ENCODE results near the gene MTFR1L.

Gene MTFR1L

DNA sequence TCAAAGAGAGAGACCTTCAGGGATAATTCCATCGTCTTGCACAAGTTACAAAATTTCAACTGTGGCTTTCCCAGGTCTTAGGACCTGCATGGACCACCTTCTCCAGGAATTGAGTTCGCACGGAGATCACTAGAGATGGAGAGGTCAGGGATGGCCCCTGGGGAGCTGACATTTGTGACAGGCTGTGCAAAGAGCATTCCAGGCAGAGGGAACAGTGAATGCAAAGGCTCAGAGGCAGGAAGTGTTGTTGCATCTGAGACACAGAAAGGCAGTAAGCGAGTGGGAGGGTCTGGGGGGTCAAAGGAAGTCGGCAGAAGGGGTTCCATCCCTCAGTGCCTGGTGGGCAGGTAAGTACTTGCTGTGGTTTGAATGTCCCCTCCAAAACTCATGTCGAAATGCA lies 29.3 kb upstream of the MTFR1L start:
- DNase-seq (ENCODE audit: low read depth) = no peak

DNA sequence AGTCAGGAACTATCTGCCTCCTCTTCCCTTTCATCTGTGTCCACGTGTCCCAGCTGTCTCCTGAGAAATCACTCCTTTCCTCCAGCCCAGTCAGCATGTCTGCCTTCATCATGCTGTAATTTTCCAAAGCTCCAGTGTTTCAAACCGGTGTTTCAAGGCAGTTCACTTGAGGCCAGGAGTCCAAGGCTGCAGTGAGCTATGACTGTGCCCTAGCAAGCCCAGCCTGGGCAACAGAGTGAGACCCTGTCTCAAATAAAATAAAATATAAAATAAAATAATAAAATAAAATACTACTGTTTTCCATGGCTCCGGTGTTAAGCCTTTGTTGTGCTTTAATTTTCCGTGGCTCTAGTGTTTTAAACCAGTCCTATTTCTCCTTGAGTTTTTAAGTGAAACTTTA lies 27.6 kb upstream of the MTFR1L start:
- no peak for DNase-seq (ENCODE audit: low read depth)

DNA sequence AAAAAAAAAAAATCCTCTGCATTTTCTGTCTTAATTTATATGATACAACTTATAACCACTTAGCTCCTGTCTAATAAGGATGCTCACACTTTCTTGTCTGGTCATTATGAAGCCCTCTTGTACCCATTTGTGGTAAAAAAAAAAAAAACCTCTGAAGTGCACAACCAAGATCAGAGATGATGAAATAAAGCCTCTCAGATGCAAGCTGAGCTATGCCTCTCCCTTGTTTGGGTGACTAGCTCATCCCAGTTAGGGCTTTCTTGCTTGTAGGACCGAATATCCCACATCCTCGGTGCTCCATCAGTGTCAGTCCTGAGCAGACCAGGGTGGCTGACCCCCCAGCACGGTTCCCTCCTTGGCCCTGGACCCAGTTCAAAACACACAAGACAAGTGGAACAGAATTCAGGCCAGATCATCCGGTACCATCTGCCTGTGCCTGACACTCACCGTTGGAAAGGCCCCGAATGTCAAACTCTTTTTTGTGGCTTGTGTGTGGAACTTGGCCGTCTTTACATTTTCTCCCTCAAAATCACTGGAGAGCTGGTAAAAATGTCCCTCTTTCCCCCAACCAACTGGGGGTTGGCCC lies 26.1 kb upstream of the MTFR1L start:
- no peak for DNase-seq (ENCODE audit: low read depth)

DNA sequence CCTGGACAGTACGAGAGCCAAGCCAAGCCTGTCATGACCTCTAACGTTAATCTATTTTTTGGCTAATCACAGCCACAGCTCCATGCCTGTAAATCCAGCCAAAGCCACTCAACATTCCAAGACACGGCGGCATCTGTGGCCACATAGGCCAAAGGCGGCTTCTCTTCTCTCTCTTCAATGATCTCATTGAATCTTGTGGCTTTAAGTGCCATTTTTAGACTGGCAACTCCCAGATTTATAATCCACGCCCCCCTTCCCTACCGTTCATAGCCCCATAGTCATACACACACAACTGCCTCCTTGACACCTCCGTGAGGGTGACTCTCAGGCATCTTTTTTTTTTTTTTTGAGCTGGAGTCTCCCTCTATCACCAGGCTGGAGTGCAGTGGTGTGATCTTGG lies 25.4 kb upstream of the MTFR1L start:
- DNase-seq (ENCODE audit: low read depth) = no peak

DNA sequence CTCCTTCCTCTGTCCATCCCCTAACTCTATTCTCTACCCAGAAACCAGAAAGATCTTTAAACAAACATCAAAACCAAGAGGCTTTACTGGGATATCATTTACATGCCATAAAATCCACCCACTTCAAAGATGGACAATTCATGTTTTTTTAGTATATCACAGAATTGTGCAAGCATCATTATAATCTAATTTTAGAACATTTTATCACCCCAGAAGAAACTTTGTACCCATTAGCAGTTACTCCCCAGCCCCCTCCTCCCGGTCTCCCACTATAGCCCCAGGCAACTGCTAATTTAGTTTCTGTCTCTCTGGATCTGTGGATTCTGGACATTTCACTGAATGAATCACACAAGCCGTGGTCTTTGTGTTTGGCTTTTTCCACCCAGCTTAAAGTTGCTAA lies 24.5 kb upstream of the MTFR1L start:
- no peak for DNase-seq (ENCODE audit: low read depth)

DNA sequence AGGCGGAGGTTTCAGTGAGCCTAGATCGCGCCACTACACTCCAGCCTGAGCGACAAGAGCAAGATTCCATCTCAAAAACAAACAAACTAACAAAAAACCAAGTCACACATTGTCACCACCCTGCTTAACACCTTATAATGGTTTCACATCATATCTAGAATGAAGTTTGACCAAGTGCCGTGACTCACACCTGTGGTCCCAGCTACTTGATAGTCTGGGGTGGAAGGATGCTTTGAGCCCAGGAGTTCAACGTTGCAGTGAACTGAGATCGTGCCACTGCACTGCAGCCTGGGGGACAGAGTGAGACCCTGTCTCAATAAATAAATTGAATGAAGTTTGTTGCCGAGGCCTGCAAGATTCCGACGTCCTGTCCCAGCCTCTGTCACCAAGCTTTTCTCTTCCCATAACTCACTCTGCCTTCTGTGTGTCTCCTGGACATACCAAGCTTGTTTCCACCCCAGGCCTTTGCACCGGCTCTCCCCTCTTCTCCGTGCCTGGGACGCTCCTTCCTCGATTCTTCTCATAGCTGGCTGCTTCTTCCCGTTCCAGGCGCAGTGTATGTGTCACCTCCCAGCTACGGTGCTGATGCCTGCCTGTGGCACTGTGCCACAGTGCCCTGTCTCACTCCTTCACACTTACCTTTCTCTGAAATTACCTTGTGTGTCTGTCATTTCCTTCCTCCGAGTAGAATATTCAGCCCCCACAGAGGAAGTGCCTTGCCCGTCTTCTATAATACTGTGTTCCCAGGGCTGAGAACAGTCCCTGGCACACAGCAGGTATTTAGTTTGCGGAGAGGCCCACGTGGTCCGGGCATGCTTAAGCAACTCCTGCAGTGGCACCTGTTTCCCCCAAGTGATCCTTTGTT lies 23.6 kb upstream of the MTFR1L start:
- DNase-seq (ENCODE audit: low read depth) = no peak

DNA sequence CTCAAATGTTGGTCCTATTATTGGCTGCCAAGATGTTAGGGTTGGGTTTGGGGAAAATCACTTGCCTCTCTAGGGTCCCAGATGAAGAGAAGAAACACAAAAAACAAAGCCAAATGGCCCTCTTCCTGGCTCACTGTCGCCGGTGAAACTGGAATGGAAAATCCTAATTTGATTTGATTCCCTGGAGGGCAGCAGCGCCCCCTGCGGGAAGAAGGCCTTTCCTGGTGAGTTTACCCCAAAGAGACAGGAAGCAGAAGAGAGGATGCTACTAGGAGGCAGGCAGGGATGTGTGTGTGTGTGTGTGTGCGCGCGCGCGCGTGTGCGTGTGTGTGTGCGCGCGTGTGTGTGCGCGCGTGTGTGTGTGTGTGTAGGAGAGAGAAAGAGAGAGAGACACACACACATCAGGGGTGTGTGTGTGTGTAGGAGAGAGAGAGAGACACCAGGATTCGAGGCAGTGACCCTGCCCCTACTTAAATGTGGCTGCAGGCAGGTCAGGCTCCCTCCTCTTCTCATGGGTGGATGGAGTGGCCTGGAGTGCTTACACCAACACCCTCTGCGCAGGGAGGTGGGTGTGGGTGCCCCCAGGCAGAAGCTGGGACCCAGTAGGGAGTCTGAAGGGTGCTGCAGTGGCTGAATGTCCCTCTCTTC lies 22.8 kb upstream of the MTFR1L start:
- DNase-seq (ENCODE audit: low read depth) = peak; percentile 74

DNA sequence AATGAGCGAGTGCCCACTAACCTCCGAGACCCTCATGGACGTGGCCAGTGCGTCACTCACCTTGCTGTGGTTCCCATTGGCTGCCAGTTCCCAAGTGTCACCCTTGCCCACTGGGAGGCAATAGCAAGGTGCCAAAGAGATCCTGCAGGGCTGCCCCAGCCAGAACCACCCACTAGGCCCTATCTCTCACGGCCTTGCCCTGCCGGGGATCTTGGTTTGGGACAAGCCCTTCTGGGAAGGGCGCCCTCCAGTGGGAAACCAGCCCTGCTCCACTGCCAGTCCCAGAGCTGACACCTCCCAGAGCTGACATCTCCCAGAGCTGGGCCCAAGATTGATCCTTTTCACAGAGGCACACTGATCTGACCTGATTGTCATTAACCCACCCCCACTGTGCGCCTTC lies 21.8 kb upstream of the MTFR1L start:
- no peak for DNase-seq (ENCODE audit: low read depth)

DNA sequence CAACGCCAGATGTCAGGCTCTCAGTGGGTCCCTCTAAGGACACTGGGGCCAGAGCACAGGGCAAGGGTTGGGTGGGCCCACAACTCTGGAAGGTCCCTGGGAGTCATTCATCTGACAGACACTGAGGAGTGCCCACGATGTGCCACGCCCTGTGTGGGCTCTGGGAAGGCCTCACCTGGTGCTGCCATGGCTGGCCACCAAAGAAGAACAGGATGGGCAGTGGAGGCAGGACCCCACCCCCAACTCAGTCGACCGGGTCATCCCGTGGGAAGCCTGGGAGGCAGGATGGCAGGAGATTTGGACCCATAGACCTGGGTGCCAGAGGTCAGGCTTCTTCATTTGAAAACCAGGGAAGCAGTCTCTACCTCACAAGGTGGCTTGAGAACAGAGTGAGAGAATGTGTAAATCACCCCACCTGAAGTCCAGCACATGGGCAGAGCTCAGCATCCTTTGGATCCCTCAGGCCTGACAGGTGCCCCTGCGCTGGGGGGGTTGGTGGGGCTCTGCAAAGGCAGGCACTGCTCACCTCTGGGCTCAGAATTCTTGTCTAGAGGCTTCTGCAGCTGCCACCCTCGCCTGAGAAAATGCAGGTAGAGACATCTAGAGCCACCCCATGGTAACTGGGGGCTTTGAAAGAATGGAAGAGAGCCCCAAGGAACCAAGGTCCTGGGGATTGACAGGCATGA lies 20.9 kb upstream of the MTFR1L start:
- DNase-seq (ENCODE audit: low read depth) = no peak

DNA sequence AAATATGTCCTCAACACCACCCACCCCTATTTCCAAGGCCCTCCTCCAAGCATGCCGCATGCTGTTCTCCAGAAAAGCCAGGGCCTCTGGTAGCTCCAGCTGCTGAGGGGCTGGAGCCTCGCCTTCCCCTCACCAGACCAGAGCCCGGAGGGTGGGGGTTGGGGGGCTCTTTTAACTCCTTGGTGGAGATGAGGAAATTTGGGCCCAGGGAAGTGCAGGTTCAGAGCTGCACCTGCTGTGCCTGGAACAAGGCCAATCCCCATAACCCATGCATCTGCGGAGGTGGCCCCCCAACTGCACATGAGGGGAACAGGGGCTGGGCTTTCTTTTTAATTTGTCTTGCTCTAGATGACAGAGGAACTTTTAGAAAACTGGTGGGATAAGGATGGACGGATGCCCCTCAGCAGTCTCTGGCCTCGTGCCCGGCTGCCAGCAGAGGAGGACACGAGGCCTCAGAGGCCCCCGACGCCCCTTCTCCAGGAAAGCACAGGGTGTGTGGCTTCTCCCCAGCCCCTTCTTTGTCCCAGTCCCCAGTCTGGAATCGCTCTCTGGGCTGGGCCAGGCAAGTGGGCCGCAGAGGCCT lies 20.3 kb upstream of the MTFR1L start:
- DNase-seq (ENCODE audit: low read depth) = no peak

DNA sequence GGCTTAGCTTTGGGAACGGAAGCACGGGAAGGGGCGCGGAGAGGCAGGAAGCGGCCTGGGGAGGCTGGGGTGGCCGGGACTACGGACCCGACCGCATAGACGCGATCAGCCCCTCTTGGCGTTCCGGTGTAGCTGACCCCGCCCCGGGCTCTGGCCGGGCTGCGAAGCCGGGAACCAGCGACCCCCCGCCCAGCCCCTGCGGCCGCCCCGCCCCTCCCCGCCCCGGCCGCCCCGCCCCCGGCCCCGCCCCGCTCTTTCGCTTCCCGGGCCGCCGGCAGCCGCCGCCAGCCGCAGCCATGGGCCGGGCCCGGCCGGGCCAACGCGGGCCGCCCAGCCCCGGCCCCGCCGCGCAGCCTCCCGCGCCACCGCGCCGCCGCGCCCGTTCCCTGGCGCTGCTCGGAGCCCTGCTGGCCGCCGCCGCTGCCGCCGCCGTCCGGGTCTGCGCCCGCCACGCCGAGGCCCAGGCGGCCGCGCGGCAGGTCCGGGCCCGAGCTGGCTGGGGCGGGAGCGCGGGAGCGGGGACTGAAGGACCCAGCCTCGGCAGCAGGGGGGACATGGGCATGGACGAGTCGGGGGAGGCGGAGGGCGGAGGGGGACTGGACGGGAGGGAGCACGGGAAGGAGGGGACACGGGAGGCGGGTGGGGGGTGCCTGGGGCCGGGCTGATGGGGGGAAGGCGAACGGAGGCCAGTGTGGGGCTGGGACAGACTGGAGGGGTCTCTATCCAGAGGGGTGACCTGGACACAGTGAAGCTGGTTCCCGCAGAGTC lies 19.6 kb upstream of the MTFR1L start, which contains the start of gene SELENON:
Gene SELENON (plus strand): TSS at position 259 of the 768 bp plus-strand sequence. CDS start 38 bp downstream, at position 297.
- DNase-seq (ENCODE audit: low read depth) = peak; percentile 18

DNA sequence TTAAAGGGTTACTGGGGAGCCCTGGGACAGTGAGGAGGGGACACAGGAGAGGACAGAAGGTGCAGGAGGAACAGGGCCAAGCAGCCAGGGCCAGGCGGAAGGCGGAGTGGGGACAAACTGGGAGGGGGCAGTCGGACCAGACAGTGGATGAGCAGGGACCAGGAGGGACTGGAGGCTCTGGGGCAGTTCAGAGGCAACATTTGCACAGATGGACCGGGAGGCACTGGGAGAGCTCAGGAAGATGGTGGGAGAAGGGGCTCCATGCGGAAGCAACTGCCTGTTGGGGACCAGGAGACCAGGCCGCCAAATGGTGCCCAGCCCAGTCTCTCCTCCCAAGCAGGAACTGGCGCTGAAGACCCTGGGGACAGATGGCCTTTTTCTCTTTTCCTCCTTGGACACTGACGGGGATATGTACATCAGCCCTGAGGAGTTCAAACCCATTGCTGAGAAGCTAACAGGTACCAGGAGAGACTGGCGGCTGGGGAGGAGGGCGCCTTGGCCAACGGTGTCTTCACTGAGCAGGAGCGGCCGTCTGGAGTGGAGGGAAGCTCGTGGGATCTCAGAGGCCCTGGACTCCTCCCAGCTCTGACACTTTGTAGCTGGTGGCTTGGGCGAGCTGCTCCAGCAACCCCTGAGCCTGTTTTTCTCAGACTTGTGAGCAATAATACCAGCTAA lies 18.9 kb upstream of the MTFR1L start:
- DNase-seq (ENCODE audit: low read depth) = no peak

DNA sequence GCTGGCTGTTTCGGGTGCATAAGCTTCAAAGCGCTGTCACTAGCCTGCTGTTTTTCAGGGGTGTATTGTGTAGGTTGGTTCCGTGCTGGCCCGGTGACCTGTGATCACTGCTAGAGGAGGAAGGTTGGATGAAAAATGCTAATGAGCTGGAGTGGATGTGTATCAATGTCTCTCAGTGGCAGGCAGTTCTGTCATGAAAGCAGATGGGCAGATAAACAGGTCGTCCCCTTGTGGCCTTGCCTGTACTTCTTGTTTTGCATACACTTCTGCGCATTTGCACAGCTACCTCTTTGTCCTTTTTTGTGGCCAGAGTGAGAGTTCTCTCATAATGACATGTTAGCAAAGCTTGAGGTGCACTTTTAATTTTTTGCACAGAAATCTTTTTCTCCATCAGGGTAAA lies 16.8 kb upstream of the MTFR1L start:
- DNase-seq (ENCODE audit: low read depth) = no peak

DNA sequence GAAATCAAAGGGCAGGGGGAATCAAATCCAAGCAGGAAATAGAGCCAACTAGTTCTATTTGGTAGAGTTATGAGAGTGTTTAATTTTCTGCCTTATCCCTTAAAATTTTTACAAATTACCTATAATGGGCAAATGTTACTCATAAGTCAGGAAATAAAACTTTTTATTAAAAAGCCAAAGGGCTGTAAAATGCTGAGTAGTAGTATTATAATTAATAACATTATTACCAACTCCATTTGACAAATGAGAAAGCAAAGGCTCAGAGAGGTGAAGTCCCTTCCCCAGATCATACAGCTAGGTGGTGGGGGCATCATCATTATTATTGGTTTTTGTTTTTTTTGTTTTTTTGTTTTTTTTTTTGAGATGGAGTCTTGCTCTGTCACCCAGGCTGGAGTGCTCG lies 16.4 kb upstream of the MTFR1L start:
- DNase-seq (ENCODE audit: low read depth) = no peak

DNA sequence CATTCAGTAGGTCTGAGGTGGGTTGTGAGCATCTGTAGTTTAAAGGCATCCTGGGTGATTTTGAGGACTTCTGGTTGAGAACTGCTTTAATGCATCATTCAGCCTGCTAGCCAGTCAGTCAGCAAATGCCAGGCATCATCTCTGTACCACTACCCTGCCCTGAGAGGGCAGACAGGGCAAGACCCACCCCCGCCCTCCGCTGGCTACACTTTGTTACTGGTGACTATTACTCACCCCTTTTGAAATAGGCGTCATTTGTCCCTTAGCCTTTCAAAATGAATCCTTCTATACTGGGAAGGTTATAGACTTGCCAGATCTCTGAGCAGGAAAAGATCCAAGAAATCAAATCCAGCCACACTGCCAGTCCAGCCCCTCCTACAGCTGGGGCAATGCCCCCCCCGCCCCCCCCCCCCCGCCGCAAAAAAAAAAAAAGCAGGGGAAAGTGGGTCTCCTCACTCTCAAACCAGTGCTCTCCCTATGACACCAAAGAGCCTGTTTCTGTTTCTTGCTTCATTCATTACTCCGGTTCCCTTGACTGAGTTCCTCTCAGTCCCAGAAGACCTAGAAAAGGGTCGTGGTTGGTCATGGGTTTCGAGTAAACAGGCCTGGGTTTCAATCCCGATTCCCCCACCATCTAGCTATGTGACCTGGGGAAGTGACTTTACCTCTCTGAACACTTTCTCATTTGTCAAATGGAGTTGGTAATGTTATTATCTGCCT lies 15.3 kb upstream of the MTFR1L start:
- no peak for DNase-seq (ENCODE audit: low read depth)

DNA sequence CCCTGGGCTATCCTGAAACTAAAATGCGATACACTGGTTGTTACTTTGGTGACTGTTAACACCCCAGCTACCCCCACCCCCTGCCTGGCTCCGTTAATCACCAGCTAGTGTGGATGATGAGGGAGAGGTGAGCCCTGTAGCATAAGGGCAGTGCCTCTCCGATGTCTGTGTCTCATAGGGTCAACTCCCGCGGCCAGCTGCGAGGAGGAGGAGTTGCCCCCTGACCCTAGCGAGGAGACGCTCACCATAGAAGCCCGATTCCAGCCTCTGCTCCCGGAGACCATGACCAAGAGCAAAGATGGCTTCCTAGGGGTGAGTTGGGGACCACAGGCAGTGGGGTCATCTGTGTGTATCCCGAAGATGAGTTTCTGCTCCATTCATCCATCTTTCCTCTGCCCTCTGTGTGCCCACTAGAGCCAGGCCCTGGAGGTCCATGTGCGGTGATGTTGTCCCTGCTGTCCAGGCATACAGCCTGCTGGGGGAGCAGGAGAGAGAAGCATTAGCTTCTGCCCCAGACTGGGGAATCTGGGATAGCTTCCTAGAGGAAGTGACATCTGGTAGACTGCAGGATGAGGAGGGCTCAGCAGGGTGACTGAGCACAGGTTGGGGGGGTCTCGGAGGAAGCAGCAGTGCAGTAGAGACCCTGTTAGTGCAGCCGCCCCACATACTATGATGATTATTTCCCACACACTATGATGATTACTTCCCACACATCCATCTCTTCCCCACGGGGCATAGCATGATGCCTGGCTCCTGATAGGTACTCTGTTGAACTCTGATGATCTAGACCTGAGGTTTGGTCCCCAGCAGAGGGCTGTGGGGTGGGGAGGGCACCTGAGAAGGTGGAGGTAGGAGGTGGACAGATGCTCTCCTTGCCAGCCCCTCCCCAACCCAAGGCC lies 14.5 kb upstream of the MTFR1L start:
- DNase-seq (ENCODE audit: low read depth) = no peak

DNA sequence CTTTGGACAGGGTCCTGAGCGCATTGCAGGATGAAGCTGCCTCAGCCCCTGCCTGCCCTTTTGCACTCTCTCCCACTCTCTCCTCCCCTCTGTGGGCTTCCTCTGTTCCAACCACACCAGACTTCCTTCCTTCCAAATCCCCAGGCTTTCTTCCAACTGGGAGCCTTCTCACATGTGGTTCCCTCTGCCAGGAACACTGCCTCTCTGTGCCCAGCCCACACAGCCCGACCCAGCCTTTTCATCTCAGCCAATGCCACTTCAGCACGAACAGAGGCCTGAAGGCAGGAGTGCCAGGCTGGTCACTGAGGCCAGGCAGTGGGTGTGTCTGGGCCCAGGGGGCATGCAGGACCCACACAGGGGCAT lies 13.9 kb upstream of the MTFR1L start:
- DNase-seq (ENCODE audit: low read depth) = no peak

DNA sequence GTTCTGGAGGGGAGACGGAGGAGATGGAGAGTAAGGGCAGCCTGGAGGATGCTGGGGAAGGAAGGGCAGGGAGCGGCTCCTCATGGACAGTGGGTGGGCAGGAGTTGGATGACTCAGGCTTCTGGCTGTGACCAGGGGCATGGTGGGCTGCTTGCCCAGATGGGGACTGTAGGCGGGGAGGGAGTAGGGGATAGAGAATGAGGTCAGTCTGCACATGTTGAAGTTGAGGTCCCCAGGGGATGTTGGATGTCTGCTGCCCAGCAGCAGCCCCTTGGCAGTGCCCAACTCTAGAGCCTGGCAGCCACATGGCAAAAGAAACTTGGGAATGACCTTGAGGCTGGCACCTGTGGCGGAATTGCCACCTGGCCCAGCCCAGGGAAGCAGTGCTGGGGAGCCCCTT lies 13.3 kb upstream of the MTFR1L start:
- no peak for DNase-seq (ENCODE audit: low read depth)
